ENCODE data around the gene CSF1.

GRCh38 chr1:109927356-109927755, 16.7 kb downstream of the CSF1 start:
- TF ChIP-seq FOXA1 (IDR thresholded peaks at IDR 0.05) (no peak), ARNT (IDR thresholded peaks at IDR 0.05) (no peak), BHLHE40 (IDR thresholded peaks at IDR 0.05; ENCODE audit: borderline replicate concordance) (no peak), ZNF384 (IDR thresholded peaks at IDR 0.05) (no peak), PKNOX1 (IDR thresholded peaks at IDR 0.05) (no peak), NFRKB (IDR thresholded peaks at IDR 0.05) (no peak), SP1 (IDR thresholded peaks at IDR 0.05) (no peak), SUZ12 (IDR thresholded peaks at IDR 0.05) (no peak)
